ENCODE results near the gene SNX21. TPM values are rescaled to one million over a fixed set of nuclear protein-coding genes. Genes with fewer than 3 reads are reported as not detected.
"Not testable (repeated sequence)": the region's sequence is repeated elsewhere in the genome, so short reads cannot be mapped to it uniquely, and the experiment has no call there.

Gene SNX21
- total RNA-seq, 1 donor from 2014 or later = 52.6 TPM

GRCh38 chr20:45819466-45819865 is 14.1 kb upstream of the SNX21 start:
- ATAC-seq (no peak), DNase-seq (ENCODE audit: low spot score) (no peak)
- intact Hi-C loops (cut with DNase I) = no loop called here

DNA sequence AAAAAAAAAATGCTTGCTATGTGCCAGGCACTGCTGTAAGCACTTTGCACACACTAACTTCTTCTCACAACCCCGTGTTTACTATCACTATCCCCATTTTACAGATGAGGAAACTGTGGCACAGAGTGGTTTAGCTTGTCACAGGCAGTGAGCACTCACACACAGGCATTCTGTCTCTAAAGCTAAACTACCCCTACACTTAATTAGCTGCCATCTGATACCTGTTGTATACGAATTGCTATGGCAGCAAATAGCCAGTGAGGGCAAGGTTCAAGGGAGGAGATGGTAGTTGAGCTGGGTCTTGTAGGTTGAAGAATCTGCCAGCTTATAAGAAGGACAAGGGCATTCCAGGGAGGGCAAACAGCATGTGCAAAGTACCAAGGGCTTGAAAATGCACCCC is 11.7 kb upstream of the SNX21 start:
- ATAC-seq = no peak
- intact Hi-C loops (cut with DNase I) = loop anchor here (10.0 kb wide), 1 partner anchor 693 kb away; the partner anchor contains the start of gene ZNF334
- no peak for DNase-seq (ENCODE audit: low spot score)

GRCh38 chr20:45822857-45823256 is 10.7 kb upstream of the SNX21 start:
- ATAC-seq (no peak), DNase-seq (ENCODE audit: low spot score) (no peak)
- intact Hi-C loops (cut with DNase I) = loop anchor here (10.0 kb wide), 1 partner anchor 692 kb away; the partner anchor contains the start of gene ZNF334

GRCh38 chr20:45823949-45824835 is 9.4 kb upstream of the SNX21 start:
- peak; percentile 41 for ATAC-seq
- intact Hi-C loops (cut with DNase I) = loop anchor here (10.0 kb wide), 1 partner anchor 691 kb away; the partner anchor contains the start of gene ZNF334
- DNase-seq (ENCODE audit: low spot score) = peak; percentile 63

GRCh38 chr20:45826381-45827019 is 7.1 kb upstream of the SNX21 start:
- ATAC-seq (peak; percentile 79), DNase-seq (ENCODE audit: low spot score) (no peak)
- intact Hi-C loops (cut with DNase I) = loop anchor here (10.0 kb wide), 1 partner anchor 688 kb away; the partner anchor contains the start of gene ZNF334

DNA sequence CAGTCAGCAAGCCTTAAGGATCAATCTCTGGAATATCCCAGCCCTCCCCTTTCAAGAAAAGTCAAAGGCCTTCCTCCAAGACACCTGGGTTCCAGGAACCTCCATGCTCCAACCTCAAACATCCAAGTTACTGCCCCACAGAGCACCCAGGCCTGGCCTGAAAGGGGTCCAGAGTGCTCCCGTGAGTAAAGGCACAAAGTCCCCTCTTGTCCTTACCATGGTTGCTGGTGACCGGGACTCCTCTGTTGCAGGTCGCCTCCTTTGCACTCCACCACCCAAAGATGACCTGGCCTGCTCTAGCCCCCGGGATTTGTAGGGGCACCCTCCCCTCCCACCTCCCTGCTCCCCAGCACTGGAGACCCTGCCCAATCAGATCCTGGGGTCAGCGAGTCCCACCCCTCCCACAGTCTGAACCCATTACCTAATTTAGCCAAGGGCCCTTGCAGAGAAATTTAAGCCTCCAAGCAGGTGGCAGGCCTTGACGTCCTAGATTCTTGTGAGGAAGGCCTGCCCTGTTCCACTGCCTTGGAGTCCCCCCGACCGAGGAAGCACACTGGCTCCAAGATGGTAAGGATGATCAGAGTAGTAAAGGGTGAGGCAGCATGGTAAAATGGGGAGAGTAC is 6.5 kb upstream of the SNX21 start, which contains the start of gene TNNC2:
Gene TNNC2, minus strand, starts transcription at position 283 of the 623 bp plus-strand sequence. Its CDS starts 64 bp downstream, at position 219.
- ATAC-seq (no peak), DNase-seq (ENCODE audit: low spot score) (no peak)
- intact Hi-C loops (cut with DNase I) = loop anchor here (10.0 kb wide), 1 partner anchor 688 kb away; the partner anchor contains the start of gene ZNF334

GRCh38 chr20:45827712-45828111 is 5.9 kb upstream of the SNX21 start:
- intact Hi-C loops (cut with DNase I) = loop anchor here (10.0 kb wide), 1 partner anchor 687 kb away; the partner anchor contains the start of gene ZNF334
- DNase-seq (ENCODE audit: low spot score) (no peak), ATAC-seq (no peak)

- DNase-seq (ENCODE audit: low spot score) = peak; percentile 74
- intact Hi-C loops (cut with DNase I) = loop anchor here (10.0 kb wide), 1 partner anchor 686 kb away; the partner anchor contains the start of gene ZNF334
- ATAC-seq = no peak
Measured at GRCh38 chr20:45828589-45828988, 5.0 kb upstream of the SNX21 start.

DNA sequence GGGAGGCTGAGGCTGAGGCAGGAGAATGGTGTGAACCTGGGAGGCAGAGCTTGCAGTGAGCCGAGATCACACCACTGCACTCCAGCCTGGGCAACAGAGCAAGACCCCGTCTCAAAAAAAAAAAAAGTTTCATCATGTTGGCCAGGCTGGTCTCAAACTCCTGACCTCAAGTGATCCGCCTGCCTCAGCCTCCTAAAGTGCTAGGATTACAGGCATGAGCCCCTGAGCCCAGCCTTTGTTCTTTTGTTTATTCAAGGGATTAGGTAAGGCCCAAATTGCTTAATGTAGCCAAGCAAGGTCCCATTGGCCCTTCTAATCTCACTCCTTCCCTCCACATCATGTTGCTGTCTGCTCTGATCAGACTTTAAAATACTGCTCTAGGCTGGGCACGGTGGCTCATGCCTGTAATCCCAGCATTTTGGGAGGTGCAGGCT is 3.9 kb upstream of the SNX21 start:
- intact Hi-C loops (cut with DNase I) = loop anchor here (10.0 kb wide), 1 partner anchor 685 kb away; the partner anchor contains the start of gene ZNF334
- not testable (repeated sequence) for DNase-seq (ENCODE audit: low spot score); ATAC-seq

- ATAC-seq = no peak
- DNase-seq (ENCODE audit: low spot score) = no peak
- intact Hi-C loops (cut with DNase I) = no loop called here
Measured at GRCh38 chr20:45832619-45833018, 980 bp upstream of the SNX21 start.

DNA sequence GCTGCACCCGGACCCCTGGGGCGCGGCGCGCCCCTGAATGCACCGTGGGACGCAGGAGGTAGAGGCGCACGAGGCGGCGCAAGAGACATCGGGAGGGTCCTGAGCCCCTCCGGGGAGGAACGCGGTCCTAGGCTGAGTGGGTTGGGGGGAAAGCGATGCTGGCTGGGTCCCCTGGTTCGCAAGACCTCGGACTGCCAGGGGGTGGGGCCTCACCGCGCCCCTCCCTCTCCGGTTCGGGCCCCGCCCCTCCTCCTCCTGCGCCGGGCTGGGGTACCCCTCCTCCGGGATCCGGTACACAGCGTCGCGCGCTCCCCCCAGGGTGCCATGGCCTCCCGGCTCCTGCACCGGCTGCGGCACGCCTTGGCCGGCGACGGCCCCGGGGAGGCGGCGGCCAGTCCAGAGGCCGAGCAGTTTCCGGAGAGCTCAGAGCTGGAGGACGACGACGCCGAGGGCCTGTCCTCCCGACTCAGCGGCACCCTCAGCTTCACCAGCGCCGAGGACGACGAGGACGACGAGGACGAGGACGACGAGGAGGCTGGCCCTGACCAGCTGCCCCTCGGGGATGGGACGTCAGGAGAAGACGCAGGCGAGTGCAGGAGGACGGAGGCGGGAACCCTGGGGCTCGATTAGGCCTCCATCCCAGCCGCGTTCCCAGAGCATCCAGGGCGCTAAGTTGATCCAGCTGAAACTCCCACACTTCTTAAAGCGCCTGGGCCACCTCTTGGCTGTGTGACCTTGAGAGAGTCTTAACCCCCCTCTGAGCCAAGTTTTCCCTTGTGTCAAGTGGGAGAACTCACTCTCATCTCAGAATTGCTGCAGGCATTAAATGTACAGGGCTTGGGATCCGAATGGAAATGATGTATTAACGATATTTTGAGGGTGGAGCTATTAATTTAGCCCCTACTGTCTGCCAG is 541 bp downstream of the SNX21 start:
- intact Hi-C loops (cut with DNase I) = no loop called here
- ATAC-seq = peak; percentile 72
- DNase-seq (ENCODE audit: low spot score) = peak; percentile 88

DNA sequence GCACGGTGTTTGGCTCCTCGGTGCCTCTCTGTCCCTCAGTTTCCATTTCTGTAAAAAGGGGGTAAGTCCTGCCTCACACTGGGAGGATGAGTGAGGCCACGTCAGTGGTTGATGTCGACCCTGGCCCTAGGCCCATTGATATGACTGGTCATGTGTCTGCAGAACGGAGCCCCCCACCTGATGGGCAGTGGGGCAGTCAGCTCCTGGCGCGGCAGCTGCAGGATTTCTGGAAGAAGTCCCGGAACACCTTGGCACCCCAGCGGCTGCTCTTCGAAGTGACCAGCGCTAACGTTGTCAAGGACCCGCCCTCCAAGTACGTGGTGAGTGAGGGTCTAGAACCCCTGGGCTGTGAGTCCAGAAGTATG is 1.2 kb downstream of the SNX21 start:
- no peak for ATAC-seq
- DNase-seq (ENCODE audit: low spot score) = no peak
- intact Hi-C loops (cut with DNase I) = no loop called here

DNA sequence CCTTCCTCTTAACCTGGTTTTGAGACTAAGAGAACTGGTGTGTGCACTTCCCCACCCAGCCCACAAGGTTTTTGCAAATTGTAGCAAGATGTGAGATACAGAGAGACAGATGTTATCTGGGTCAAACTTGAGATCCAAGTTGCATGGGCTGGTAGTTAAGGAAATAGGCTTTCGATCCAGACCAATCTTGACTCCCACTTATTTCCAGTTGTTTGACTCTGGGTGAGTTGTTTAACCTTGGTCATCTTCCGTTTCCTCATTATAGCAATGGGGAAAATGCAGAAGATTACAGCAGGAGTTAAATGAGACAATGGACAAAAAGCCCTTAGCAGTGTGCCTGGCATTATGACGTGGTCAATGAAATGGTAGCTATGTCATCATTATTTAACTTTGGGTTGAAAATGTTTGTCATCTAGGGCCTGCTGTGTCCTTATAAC is 1.7 kb downstream of the SNX21 start:
- intact Hi-C loops (cut with DNase I) = no loop called here
- DNase-seq (ENCODE audit: low spot score) = no peak
- no peak for ATAC-seq

DNA sequence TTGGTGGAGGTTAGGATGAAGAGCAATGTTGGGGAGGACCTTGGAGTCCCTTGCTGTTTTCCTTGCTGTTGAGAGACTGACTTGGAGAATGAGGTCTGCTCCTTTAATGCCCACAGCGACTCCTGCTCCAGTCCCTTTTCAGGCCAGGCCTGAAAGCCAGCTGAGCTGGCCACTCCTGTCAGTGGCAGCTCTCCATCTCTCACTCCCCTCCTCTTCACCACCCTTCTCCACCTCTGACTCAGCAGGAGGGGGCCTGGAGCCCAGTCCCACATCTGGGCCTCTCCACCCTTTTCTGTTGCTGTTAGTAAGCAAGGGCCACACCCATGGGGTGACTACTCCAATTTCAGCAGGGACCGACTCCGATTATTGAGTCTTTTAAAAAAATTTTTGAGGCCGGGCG is 2.2 kb downstream of the SNX21 start:
- ATAC-seq (no peak), DNase-seq (ENCODE audit: low spot score) (no peak)

DNA sequence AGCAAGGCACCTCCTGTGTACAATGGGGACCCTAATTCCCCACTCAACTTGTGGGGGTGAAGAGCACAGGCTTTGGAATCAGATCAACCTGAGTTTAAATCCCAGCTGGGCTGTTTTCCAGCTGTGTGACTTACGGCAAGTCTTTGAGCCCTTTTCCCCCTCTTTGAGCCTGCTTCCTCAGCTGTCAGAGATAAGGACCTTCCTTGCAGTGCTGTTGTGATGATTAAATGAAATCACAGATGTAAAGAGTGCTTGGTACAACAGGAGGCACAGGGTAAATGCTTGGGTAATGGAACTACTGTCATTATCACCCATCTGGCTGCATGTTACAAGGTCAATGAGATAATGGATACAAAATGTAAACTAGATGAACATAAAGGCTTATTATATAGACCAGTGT is 3.2 kb downstream of the SNX21 start:
- ATAC-seq (no peak), DNase-seq (ENCODE audit: low spot score) (no peak)
- intact Hi-C loops (cut with DNase I) = no loop called here

More for the DNA sequence above, 2.2 kb downstream of the SNX21 start:
- intact Hi-C loops (cut with DNase I) = no loop called here

- intact Hi-C loops (cut with DNase I) = no loop called here
- peak; percentile 1 for ATAC-seq
Measured at GRCh38 chr20:45840700-45841198, 7.2 kb downstream of the SNX21 start.

DNA sequence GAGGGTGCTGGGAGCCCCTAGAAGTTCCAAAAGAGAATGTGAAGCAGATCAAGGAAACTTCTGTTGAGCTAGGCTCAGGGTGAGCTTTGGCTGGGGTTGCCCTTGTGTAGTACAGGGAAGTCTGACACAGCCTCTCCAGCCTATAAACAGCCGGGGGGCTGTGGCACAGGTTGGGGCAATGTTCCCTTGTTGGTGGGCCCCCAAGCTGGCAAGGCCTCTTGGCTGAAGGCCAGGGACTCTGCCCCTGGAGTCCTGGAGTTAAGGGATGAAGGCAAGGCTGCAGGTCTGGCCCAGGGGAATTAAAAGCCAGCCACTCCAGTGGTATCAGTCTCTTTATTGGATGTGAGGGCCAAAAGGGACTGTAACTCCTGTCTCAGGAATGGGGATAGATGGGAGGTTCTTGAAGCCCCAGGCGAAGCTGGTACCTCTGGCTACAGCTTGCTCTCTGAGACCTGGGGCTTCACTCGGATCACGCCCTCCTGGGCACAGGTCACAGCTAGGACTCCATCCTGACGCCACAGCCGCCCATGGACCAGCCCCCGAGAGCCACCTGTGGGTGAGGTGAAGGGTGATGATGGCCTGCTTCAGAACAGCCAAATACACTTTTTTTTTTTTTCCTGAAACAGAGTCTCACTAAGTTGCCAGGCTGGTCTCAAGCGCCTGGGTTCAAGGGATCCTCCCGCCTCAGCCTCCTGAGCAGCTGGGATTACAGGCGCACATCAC is 8.0 kb downstream of the SNX21 start:
- DNase-seq (ENCODE audit: low spot score) (no peak), ATAC-seq (peak; percentile 6)
- intact Hi-C loops (cut with DNase I) = no loop called here

More at GRCh38 chr20:45840700-45841198, 7.2 kb downstream of the SNX21 start:
- no peak for DNase-seq (ENCODE audit: low spot score)
